WTC11 (cell line): Measurements from ENCODE around the gene PYY. TPM values are rescaled to one million over a fixed set of nuclear protein-coding genes. Genes with fewer than 3 reads are reported as not detected.

Source experiments
- ATAC-seq: fragments of 200-7000 bp; cut with Tn5 transposase; 2 replicates; pipeline ENCODE4 v1.10.0; 2021; ENCODE audit warnings: mild to moderate bottlenecking, moderate library complexity
- CTCF ChIA-PET: fragments of 300-600 bp; sonication (Branson Sonifier 250); formaldehyde crosslinking; loops from one replicate; lab custom pipeline; 2021; ENCODE audit warnings: antibody characterized with exemption; lab: Charles Lee
- POLR2A ChIA-PET: fragments of 350-600 bp; sonication (Branson Sonifier 250); formaldehyde crosslinking; loops from one replicate; lab custom pipeline; 2021; ENCODE audit warnings: antibody characterized with exemption; lab: Charles Lee
- DNase-seq: peaks from one replicate; pipeline ENCODE4 v3.0.0; 2021; ENCODE audit warnings: low spot score
- H3K27ac Mint-ChIP-seq: 2 replicates; pipeline ENCODE4 v1.8.0; 2021; ENCODE audit warnings: mixed read lengths
- H3K27me3 Mint-ChIP-seq: 2 replicates; pipeline ENCODE4 v1.8.0; 2021; ENCODE audit warnings: low read depth, mild to moderate bottlenecking, moderate library complexity, mixed read lengths
- H3K36me3 Mint-ChIP-seq: 2 replicates; pipeline ENCODE4 v1.8.0; 2021; ENCODE audit warnings: mixed read lengths
- H3K4me1 Mint-ChIP-seq: 2 replicates; pipeline ENCODE4 v1.8.0; 2022; ENCODE audit warnings: mixed read lengths
- H3K4me3 Mint-ChIP-seq: 2 replicates; pipeline ENCODE4 v1.8.0; 2021; ENCODE audit warnings: mild to moderate bottlenecking, moderate library complexity, mixed read lengths
- H3K9me3 Mint-ChIP-seq: 2 replicates; pipeline ENCODE4 v1.8.0; 2021; ENCODE audit warnings: mixed read lengths
- ATF1 ChIP-seq: sonication (generic); formaldehyde crosslinking; IDR thresholded peaks from 2 replicates; pipeline ENCODE4 v1.8.1; 2023; ENCODE audit warnings: mild to moderate bottlenecking, moderate library complexity, missing genetic modification reagents
- KAT7 ChIP-seq: sonication (generic); formaldehyde crosslinking; IDR thresholded peaks from 2 replicates; pipeline ENCODE4 v1.8.1; 2023; ENCODE audit warnings: missing genetic modification reagents, mild to moderate bottlenecking, borderline replicate concordance
- NFE2L1 ChIP-seq: sonication (generic); formaldehyde crosslinking; IDR thresholded peaks from 2 replicates; pipeline ENCODE4 v1.8.1; 2023; ENCODE audit warnings: missing genetic modification reagents
- ZNF121 ChIP-seq: sonication (generic); formaldehyde crosslinking; IDR thresholded peaks from 2 replicates; pipeline ENCODE4 v1.8.0; 2023; ENCODE audit warnings: missing genetic modification reagents
- total RNA-seq: library from RNA; stranded (reverse); gene quantifications from 3 replicates; pipeline ENCODE4 v1.2.3, GENCODE V29; 2021
- TF ChIP-seq, protein P1 (sequence below): sonication (generic); formaldehyde crosslinking; IDR thresholded peaks from 2 replicates; pipeline ENCODE4 v1.8.0; 2022; ENCODE audit warnings: mild to moderate bottlenecking, missing genetic modification reagents
- TF ChIP-seq, protein P2 (sequence below): fragments of 250-450 bp; sonication (Bioruptor Pico); conservative IDR thresholded peaks from 2 replicates; pipeline ENCODE4 v1.9.0; 2021; ENCODE audit warnings: mild to moderate bottlenecking
- TF ChIP-seq, protein P3 (sequence below): sonication (generic); formaldehyde crosslinking; IDR thresholded peaks from 2 replicates; pipeline ENCODE4 v1.8.1; 2022; ENCODE audit warnings: low read depth, mild to moderate bottlenecking, moderate library complexity, missing genetic modification reagents, borderline replicate concordance
- TF ChIP-seq, protein P4 (sequence below): sonication (generic); formaldehyde crosslinking; IDR thresholded peaks from 2 replicates; pipeline ENCODE4 v1.8.0; 2022; ENCODE audit warnings: missing genetic modification reagents
- TF ChIP-seq, protein P5 (sequence below): sonication (generic); formaldehyde crosslinking; IDR thresholded peaks from 2 replicates; pipeline ENCODE4 v1.8.0; 2022; ENCODE audit warnings: mild to moderate bottlenecking, missing genetic modification reagents

Gene PYY
- total RNA-seq, 1 experiment from 2014 or later = 0.72 TPM

DNA sequence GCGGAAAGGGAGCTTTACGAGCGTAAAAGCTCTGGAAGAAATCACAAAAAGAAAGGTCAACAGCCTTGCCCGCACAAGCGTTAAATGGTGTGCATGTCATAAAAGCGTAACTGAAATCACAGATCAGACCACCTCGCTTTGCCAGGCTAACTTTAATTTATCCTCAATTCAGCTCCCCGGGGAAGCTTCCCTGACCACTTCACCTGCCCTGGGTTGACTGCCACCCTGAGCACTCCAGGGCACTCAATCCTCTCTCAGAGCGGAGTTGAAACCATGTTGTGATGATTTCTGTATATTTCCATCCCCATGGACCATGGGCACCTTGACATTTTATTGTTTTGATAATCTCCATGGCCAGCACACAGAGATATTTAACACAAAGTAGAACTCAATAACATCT is 34.6 kb upstream of the PYY start:
- ChIA-PET POLR2A (no interaction called here), CTCF (interaction anchor here (1.0 to 2.6 kb wide), 4 partner anchors 45 to 142 kb away, joined by 3 to 12 read pairs (median 5); no protein-coding TSS in a partner anchor)
- Mint-ChIP-seq H3K4me3 (no peak overlapping the region), H3K4me1 (peaks cover 4% of the 10 kb centered on the region; the same call in 1 of the 2 replicates), H3K36me3 (no peaks in the 10 kb centered on the region), H3K27me3 (peaks cover 6% of the 10 kb centered on the region), H3K27ac (no peak overlapping the region), H3K9me3 (no peaks in the 10 kb centered on the region)
- no peak for TF ChIP-seq NFE2L1
- TF ChIP-seq, protein P1, sequence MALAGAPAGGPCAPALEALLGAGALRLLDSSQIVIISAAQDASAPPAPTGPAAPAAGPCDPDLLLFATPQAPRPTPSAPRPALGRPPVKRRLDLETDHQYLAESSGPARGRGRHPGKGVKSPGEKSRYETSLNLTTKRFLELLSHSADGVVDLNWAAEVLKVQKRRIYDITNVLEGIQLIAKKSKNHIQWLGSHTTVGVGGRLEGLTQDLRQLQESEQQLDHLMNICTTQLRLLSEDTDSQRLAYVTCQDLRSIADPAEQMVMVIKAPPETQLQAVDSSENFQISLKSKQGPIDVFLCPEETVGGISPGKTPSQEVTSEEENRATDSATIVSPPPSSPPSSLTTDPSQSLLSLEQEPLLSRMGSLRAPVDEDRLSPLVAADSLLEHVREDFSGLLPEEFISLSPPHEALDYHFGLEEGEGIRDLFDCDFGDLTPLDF (CRISPR knock-in tag) = no peak
- TF ChIP-seq ZNF121 = no peak
- TF ChIP-seq KAT7 = no peak
- TF ChIP-seq ATF1 (CRISPR knock-in tag) = no peak
- TF ChIP-seq, protein P2, sequence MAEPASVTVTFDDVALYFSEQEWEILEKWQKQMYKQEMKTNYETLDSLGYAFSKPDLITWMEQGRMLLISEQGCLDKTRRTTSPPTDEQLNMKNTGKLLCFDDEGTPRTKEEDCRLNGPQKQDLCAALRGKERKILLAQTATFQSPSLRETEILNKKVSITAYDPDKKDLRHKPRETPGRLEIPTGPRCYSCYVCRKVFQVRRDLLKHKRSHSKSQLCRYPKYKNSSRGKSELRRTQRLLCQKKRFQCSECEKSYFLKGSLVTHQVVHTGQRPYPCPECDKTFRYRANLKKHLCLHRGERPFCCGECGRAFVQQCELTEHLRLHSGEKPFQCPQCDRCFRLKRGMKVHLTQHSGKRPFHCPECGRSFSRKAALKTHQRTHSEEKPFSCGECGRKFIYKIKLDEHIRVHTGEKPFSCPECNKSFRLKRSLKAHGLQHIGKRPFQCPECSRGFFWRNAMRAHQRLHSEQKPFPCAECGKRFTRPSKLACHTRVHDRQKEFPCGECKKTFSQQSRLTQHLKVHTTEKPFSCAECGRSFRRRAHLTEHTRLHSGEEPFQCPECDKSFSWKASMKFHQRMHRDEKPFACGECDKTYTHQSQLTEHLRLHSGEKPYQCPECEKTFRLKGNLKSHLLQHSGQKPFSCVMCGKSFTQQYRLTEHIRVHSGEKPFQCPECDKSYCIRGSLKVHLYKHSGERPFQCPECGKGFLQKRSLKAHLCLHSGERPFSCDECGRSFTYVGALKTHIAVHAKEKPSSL (CRISPR knock-in tag) = no peak
- TF ChIP-seq, protein P3, sequence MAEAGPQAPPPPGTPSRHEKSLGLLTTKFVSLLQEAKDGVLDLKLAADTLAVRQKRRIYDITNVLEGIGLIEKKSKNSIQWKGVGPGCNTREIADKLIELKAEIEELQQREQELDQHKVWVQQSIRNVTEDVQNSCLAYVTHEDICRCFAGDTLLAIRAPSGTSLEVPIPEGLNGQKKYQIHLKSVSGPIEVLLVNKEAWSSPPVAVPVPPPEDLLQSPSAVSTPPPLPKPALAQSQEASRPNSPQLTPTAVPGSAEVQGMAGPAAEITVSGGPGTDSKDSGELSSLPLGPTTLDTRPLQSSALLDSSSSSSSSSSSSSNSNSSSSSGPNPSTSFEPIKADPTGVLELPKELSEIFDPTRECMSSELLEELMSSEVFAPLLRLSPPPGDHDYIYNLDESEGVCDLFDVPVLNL (CRISPR knock-in tag) = no peak
- DNase-seq = no peak
- ATAC-seq = no peak

GRCh38 chr17:43987131-43988021 is 33.6 kb upstream of the PYY start:
- ATAC-seq (no peak), DNase-seq (no peak)
- H3K9me3 Mint-ChIP-seq = no peaks in the 10 kb centered on the region
- peaks cover 4% of the 10 kb centered on the region; the same call in 1 of the 2 replicates for H3K4me1 Mint-ChIP-seq
- no peak overlapping the region for H3K4me3 Mint-ChIP-seq
- no peak overlapping the region for H3K27ac Mint-ChIP-seq
- H3K36me3 Mint-ChIP-seq = no peaks in the 10 kb centered on the region
- CTCF ChIA-PET = interaction anchor here (1.0 to 2.6 kb wide), 8 partner anchors 8 to 141 kb away, joined by 3 to 12 read pairs (median 3); no protein-coding TSS in a partner anchor
- TF ChIP-seq, protein P4, sequence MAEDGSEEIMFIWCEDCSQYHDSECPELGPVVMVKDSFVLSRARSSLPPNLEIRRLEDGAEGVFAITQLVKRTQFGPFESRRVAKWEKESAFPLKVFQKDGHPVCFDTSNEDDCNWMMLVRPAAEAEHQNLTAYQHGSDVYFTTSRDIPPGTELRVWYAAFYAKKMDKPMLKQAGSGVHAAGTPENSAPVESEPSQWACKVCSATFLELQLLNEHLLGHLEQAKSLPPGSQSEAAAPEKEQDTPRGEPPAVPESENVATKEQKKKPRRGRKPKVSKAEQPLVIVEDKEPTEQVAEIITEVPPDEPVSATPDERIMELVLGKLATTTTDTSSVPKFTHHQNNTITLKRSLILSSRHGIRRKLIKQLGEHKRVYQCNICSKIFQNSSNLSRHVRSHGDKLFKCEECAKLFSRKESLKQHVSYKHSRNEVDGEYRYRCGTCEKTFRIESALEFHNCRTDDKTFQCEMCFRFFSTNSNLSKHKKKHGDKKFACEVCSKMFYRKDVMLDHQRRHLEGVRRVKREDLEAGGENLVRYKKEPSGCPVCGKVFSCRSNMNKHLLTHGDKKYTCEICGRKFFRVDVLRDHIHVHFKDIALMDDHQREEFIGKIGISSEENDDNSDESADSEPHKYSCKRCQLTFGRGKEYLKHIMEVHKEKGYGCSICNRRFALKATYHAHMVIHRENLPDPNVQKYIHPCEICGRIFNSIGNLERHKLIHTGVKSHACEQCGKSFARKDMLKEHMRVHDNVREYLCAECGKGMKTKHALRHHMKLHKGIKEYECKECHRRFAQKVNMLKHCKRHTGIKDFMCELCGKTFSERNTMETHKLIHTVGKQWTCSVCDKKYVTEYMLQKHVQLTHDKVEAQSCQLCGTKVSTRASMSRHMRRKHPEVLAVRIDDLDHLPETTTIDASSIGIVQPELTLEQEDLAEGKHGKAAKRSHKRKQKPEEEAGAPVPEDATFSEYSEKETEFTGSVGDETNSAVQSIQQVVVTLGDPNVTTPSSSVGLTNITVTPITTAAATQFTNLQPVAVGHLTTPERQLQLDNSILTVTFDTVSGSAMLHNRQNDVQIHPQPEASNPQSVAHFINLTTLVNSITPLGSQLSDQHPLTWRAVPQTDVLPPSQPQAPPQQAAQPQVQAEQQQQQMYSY (CRISPR knock-in tag) = peak; percentile 71
- TF ChIP-seq, protein P5, sequence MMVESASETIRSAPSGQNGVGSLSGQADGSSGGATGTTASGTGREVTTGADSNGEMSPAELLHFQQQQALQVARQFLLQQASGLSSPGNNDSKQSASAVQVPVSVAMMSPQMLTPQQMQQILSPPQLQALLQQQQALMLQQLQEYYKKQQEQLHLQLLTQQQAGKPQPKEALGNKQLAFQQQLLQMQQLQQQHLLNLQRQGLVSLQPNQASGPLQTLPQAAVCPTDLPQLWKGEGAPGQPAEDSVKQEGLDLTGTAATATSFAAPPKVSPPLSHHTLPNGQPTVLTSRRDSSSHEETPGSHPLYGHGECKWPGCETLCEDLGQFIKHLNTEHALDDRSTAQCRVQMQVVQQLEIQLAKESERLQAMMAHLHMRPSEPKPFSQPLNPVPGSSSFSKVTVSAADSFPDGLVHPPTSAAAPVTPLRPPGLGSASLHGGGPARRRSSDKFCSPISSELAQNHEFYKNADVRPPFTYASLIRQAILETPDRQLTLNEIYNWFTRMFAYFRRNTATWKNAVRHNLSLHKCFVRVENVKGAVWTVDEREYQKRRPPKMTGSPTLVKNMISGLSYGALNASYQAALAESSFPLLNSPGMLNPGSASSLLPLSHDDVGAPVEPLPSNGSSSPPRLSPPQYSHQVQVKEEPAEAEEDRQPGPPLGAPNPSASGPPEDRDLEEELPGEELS = no peak
- H3K27me3 Mint-ChIP-seq = peaks cover 15% of the 10 kb centered on the region
- POLR2A ChIA-PET = interaction anchor here (0.6 kb wide), 1 partner anchor 301 kb away, joined by 3 read pairs; no protein-coding TSS in a partner anchor
